H1 (cell line): Measurements from ENCODE around the gene EHBP1. TPM values are rescaled to one million over a fixed set of nuclear protein-coding genes. Genes with fewer than 3 reads are reported as not detected.

Source experiments
- CTCF ChIA-PET: fragments of 300-600 bp; sonication (Branson Sonifier 250); formaldehyde crosslinking; loops from one replicate; lab custom pipeline; 2021; ENCODE audit not compliant: partially characterized antibody; lab: Charles Lee
- POLR2A ChIA-PET: fragments of 300-600 bp; sonication (Branson Sonifier 250); formaldehyde crosslinking; loops from one replicate; lab custom pipeline; 2021; ENCODE audit warnings: inconsistent platforms; ENCODE audit not compliant: partially characterized antibody; lab: Charles Lee
- DNase-seq, 2 experiments: peaks; one replicate each; pipeline versions ENCODE4 v3.0.0 to v3.0.0-alpha.2; 2010 to 2022; ENCODE audit warnings: low spot score in 2 of 2, low read depth in 1 of 2, mixed read lengths in 1 of 2
- FAIRE-seq: peaks from 2 replicates; lab custom pipeline; 2011; peaks lifted over from hg19 to GRCh38; lab: Jason Lieb, UNC
- H2AFZ ChIP-seq: 2 replicates; pipeline ENCODE4 v1.8.1; 2012; ENCODE audit warnings: low read length, inconsistent platforms
- H2AK5ac ChIP-seq: 2 replicates; pipeline ENCODE4 v1.6.1; 2013; ENCODE audit warnings: low read depth, low read length
- H2BK120ac ChIP-seq: replicated peaks from 2 replicates; pipeline ENCODE3; 2013; ENCODE audit warnings: low read depth, low read length, inconsistent platforms
- H2BK12ac ChIP-seq: 2 replicates; pipeline ENCODE4 v1.6.1; 2013; ENCODE audit warnings: low read depth, low read length
- H2BK15ac ChIP-seq: 2 replicates; pipeline ENCODE4 v1.6.1; 2013; ENCODE audit warnings: low read length
- H2BK20ac ChIP-seq: 2 replicates; pipeline ENCODE4 v1.6.1; 2013; ENCODE audit warnings: low read length
- H2BK5ac ChIP-seq: 2 replicates; pipeline ENCODE4 v1.6.1; 2013; ENCODE audit warnings: low read depth, low read length
- H3K14ac ChIP-seq: 2 replicates; pipeline ENCODE4 v1.6.1; 2013; ENCODE audit warnings: inconsistent platforms; ENCODE audit not compliant: insufficient read length
- H3K18ac ChIP-seq: 2 replicates; pipeline ENCODE4 v1.6.1; 2013; ENCODE audit warnings: low read length; ENCODE audit errors: extremely low read depth
- H3K23ac ChIP-seq: 2 replicates; pipeline ENCODE4 v1.6.1; 2013; ENCODE audit warnings: inconsistent platforms; ENCODE audit not compliant: insufficient read length
- H3K23me2 ChIP-seq: 2 replicates; pipeline ENCODE4 v1.6.1; 2013; ENCODE audit warnings: low read depth, low read length
- H3K27ac ChIP-seq: 2 replicates; pipeline ENCODE4 v1.6.1; 2011; ENCODE audit warnings: low read depth, low read length, inconsistent platforms
- H3K27me3 ChIP-seq, 4 experiments: replicated peaks in 1 of 4; 1 replicate in 1 of 4; 2 replicates in 3 of 4; pipeline versions ENCODE4 v1.6.1 to v1.8.1; 2011 to 2013; ENCODE audit warnings: low read length in 3 of 4, mild to moderate bottlenecking in 3 of 4, inconsistent platforms in 2 of 4, mixed read lengths in 2 of 4, moderate library complexity in 1 of 4; ENCODE audit not compliant: control insufficient read depth in 3 of 4, insufficient read depth in 3 of 4; ENCODE audit errors: extremely low read depth in 1 of 4
- H3K36me3 ChIP-seq, 4 experiments: 2 replicates each; pipeline versions ENCODE4 v1.6.1 to v1.8.1; 2011 to 2013; ENCODE audit warnings: mild to moderate bottlenecking in 4 of 4, low read length in 3 of 4, moderate library complexity in 2 of 4, control low read depth in 1 of 4, inconsistent platforms in 1 of 4; ENCODE audit not compliant: insufficient read depth in 4 of 4, control insufficient read depth in 2 of 4
- H3K4ac ChIP-seq: replicated peaks from 2 replicates; pipeline ENCODE3; 2013; ENCODE audit warnings: low read length, low read depth, mixed read lengths, inconsistent platforms; ENCODE audit not compliant: insufficient read length
- H3K4me1 ChIP-seq, 4 experiments: replicated peaks in 1 of 4; 1 replicate in 1 of 4; 2 replicates in 3 of 4; pipeline versions ENCODE4 v1.6.1 to v1.8.1; 2011 to 2013; ENCODE audit warnings: low read length in 3 of 4, inconsistent platforms in 2 of 4, mixed read lengths in 1 of 4; ENCODE audit not compliant: insufficient read depth in 4 of 4, control insufficient read depth in 3 of 4
- H3K4me2 ChIP-seq, 2 experiments: 2 replicates each; pipeline versions ENCODE4 v1.6.1 to v1.8.1; 2011 to 2013; ENCODE audit warnings: low read depth in 2 of 2, low read length in 2 of 2, control low read depth in 1 of 2, inconsistent platforms in 1 of 2, mild to moderate bottlenecking in 1 of 2; ENCODE audit not compliant: insufficient read depth in 1 of 2
- H3K4me3 ChIP-seq, 4 experiments: fragments of 200-600, 300-600 bp in 1 of 4; sonication (generic), shearing (Covaris generic), sonication (Bioruptor Twin) in 1 of 4; 2 replicates each; pipeline versions ENCODE4 v1.5.1 to v1.8.1; 2011 to 2016; ENCODE audit warnings: low read length in 4 of 4, low read depth in 3 of 4, control low read depth in 2 of 4, inconsistent platforms in 2 of 4, mild to moderate bottlenecking in 2 of 4, mixed read lengths in 1 of 4, moderate library complexity in 1 of 4; ENCODE audit not compliant: insufficient read depth in 2 of 4; ENCODE audit errors: extremely low read depth in 1 of 4
- H3K56ac ChIP-seq: replicated peaks from 2 replicates; pipeline ENCODE3; 2013; ENCODE audit warnings: low read depth, mild to moderate bottlenecking, mixed read lengths, low read length, inconsistent platforms; ENCODE audit not compliant: insufficient read length
- H3K79me1 ChIP-seq: 2 replicates; pipeline ENCODE4 v1.6.1; 2013; ENCODE audit warnings: low read depth, low read length, control low read depth
- H3K79me2 ChIP-seq, 2 experiments: 2 replicates each; pipeline versions ENCODE4 v1.6.1 to v1.8.1; 2012 to 2013; ENCODE audit warnings: low read length in 2 of 2, mild to moderate bottlenecking in 2 of 2, inconsistent platforms in 1 of 2; ENCODE audit not compliant: insufficient read depth in 2 of 2, control insufficient read depth in 1 of 2
- H3K9ac ChIP-seq, 4 experiments: replicated peaks in 1 of 4; 1 replicate in 1 of 4; 2 replicates in 3 of 4; pipeline versions ENCODE4 v1.6.1 to v1.8.1; 2011 to 2013; ENCODE audit warnings: low read depth in 3 of 4, low read length in 3 of 4, control low read depth in 2 of 4, mild to moderate bottlenecking in 2 of 4, moderate library complexity in 2 of 4, inconsistent platforms in 1 of 4; ENCODE audit errors: extremely low read depth in 1 of 4
- H3K9me3 ChIP-seq, 2 experiments: 2 replicates each; pipeline versions ENCODE4 v1.6.1 to v1.8.1; 2012 to 2013; ENCODE audit warnings: mild to moderate bottlenecking in 2 of 2, moderate library complexity in 2 of 2, control low read depth in 1 of 2, inconsistent platforms in 1 of 2, low read depth in 1 of 2, low read length in 1 of 2, mixed read lengths in 1 of 2; ENCODE audit not compliant: insufficient read depth in 2 of 2
- H4K20me1 ChIP-seq, 2 experiments: replicated peaks in 1 of 2; 2 replicates each; pipeline versions ENCODE3 to v1.8.1; 2011 to 2013; ENCODE audit warnings: inconsistent platforms in 2 of 2, low read length in 2 of 2, mild to moderate bottlenecking in 1 of 2; ENCODE audit not compliant: insufficient read depth in 2 of 2, control insufficient read depth in 1 of 2
- H4K5ac ChIP-seq: 2 replicates; pipeline ENCODE4 v1.6.1; 2013; ENCODE audit warnings: low read length, low read depth, mixed read lengths, inconsistent platforms; ENCODE audit not compliant: insufficient read length
- H4K8ac ChIP-seq: 2 replicates; pipeline ENCODE4 v1.8.0; 2013; ENCODE audit warnings: mild to moderate bottlenecking, moderate library complexity, low read length, inconsistent platforms; ENCODE audit not compliant: insufficient read depth; ENCODE audit errors: extremely low read depth
- H4K91ac ChIP-seq: replicated peaks from 2 replicates; pipeline ENCODE3; 2013; ENCODE audit warnings: low read length, mixed read lengths, inconsistent platforms; ENCODE audit not compliant: insufficient read length
- ATF2 ChIP-seq: IDR thresholded peaks from 2 replicates; pipeline ENCODE4 v1.6.1; 2012; ENCODE audit warnings: low read length, inconsistent platforms
- CTCF ChIP-seq, 3 experiments: IDR thresholded peaks; 1 replicate in 2 of 3; 2 replicates in 1 of 3; pipeline versions ENCODE4 v1.5.1 to v1.6.1; 2011; ENCODE audit warnings: low read length in 3 of 3, mild to moderate bottlenecking in 3 of 3, inconsistent platforms in 2 of 3, low read depth in 1 of 3, moderate library complexity in 1 of 3; ENCODE audit not compliant: insufficient read depth in 1 of 3; ENCODE audit errors: control extremely low read depth in 1 of 3
- EP300 ChIP-seq, 2 experiments: IDR thresholded peaks; 1 replicate in 1 of 2; 2 replicates in 1 of 2; pipeline ENCODE4 v1.6.1; 2011 to 2012; ENCODE audit warnings: low read depth in 2 of 2, low read length in 2 of 2, mild to moderate bottlenecking in 2 of 2, borderline replicate concordance in 1 of 2, inconsistent platforms in 1 of 2, moderate library complexity in 1 of 2
- JUND ChIP-seq: IDR thresholded peaks from 2 replicates; pipeline ENCODE4 v1.6.1; 2011; ENCODE audit warnings: mild to moderate bottlenecking, improper control_type of control experiment, low read length
- POLR2A ChIP-seq, 2 experiments: IDR thresholded peaks; 1 replicate in 1 of 2; 2 replicates in 1 of 2; pipeline ENCODE4 v1.6.1; 2011; ENCODE audit warnings: low read depth in 2 of 2, low read length in 2 of 2, mild to moderate bottlenecking in 2 of 2; ENCODE audit errors: control extremely low read depth in 1 of 2
- RNF2 ChIP-seq: fragments of 200-900, 300-1000 bp; sonication (generic); IDR thresholded peaks from 2 replicates; pipeline ENCODE4 v1.7.1; 2016; ENCODE audit warnings: borderline replicate concordance, low read depth, mild to moderate bottlenecking, antibody characterized with exemption, low read length; ENCODE audit not compliant: poor library complexity, severe bottlenecking; ENCODE audit errors: missing control alignments
- RXRA ChIP-seq: IDR thresholded peaks from 2 replicates; pipeline ENCODE4 v1.6.1; 2011; ENCODE audit warnings: low read depth, mild to moderate bottlenecking, low read length, moderate library complexity; ENCODE audit not compliant: insufficient read depth
- SUZ12 ChIP-seq: fragments of 200-600 bp; sonication (generic); IDR thresholded peaks from 2 replicates; pipeline ENCODE4 v1.6.1; 2012; ENCODE audit warnings: mild to moderate bottlenecking, inconsistent platforms, low read length, moderate library complexity, mixed read lengths
- WGBS, 2 experiments: shearing (Covaris generic) in 1 of 2; methylation state at CpG; one replicate each; pipeline versions ENCODE4 v1.1.6 to v1.1.7; 2013 to 2015; ENCODE audit warnings: low lambda C conversion rate in 2 of 2, mixed read lengths in 2 of 2, inconsistent platforms in 1 of 2, low coverage in 1 of 2, missing lambda C conversion rate in 1 of 2; ENCODE audit not compliant: insufficient replicate concordance in 2 of 2, insufficient coverage in 1 of 2, insufficient read length in 1 of 2; ENCODE audit errors: extremely low coverage in 1 of 2, missing lambda C conversion rate in 1 of 2; 5-methylcytosine and 5-hydroxymethylcytosine counted together
- polyA plus RNA-seq, 7 experiments: library from polyadenylated mRNA; depleted of rRNA in 3 of 7; stranded (reverse) in 5 of 7; unstranded in 2 of 7; fragments of >200 nt in 5 of 7; fragments of 200-250 nt in 2 of 7; gene quantifications; 1 replicate in 5 of 7; 2 replicates in 1 of 7; 4 replicates in 1 of 7; pipeline versions ENCODE4 v1.2.1 to v1.2.3, GENCODE V29; 2011 to 2013; ENCODE audit warnings: missing spikeins in 2 of 7, mixed read lengths in 2 of 7
- total RNA-seq: library from RNA; stranded (reverse); fragmentation: NEBNext Ultra II Directional; extraction: Animal tissue kit (Norgen Biotek cat#: 25700); gene quantifications from 2 replicates; pipeline ENCODE4 v1.2.1, GENCODE V29; 2021

The EHBP1 gene
- total and polyA plus RNA-seq, 2 of the 8 experiments (the other 6 are each of a cell fraction or from before 2014, with no cell fraction given) = 12.0 to 64.1 TPM

- no peak for FAIRE-seq
- ChIA-PET POLR2A (no interaction called here), CTCF (no interaction called here)
- WGBS, 2 experiments = 93% methylated on average over 2 of the region's 2 CpGs; no CpG with 5 or more reads in 1 of the 2 experiments
- Histone ChIP-seq H3K79me1 (no peaks in the 10 kb centered on the region), H2AFZ (no peak overlapping the region), H3K36me3 (no peaks in the 10 kb centered on the region), H3K23ac (no peak overlapping the region), H2BK15ac (no peak overlapping the region), H3K14ac (no peak overlapping the region), H3K4me3 (no peak overlapping the region), H3K79me2 (no peaks in the 10 kb centered on the region), H4K8ac (no peak overlapping the region), H2BK12ac (no peak overlapping the region), H4K91ac (no peak overlapping the region), H4K20me1 (no peaks in the 10 kb centered on the region), H3K4me2 (no peak overlapping the region), H2BK120ac (no peak overlapping the region), H3K56ac (no peak overlapping the region), H3K23me2 (no peaks in the 10 kb centered on the region), H3K27ac (no peak overlapping the region), H3K9ac (no peak overlapping the region), H2BK5ac (no peak overlapping the region), H2AK5ac (no peak overlapping the region), H3K4ac (no peak overlapping the region), H3K27me3 (peaks cover 0 to 1% (median 0%) of the 10 kb centered on the region in 4 experiments; a peak in 1 of 7 replicates), H2BK20ac (no peak overlapping the region), H4K5ac (no peak overlapping the region), H3K18ac (no peak overlapping the region), H3K9me3 (no peaks in the 10 kb centered on the region), H3K4me1 (0 out of 7 replicates have a peak, but pooled peaks cover 0 to 2% (median 0%) of the 10 kb centered on the region in 4 experiments)
- TF ChIP-seq JUND (no peak), RNF2 (no peak), CTCF (IDR thresholded peaks at IDR 0.05; ENCODE audit: control extremely low read depth in 1 of 3, insufficient read depth in 1 of 3, low read depth in 1 of 3, low read length in 3 of 3) (no peak), SUZ12 (no peak), EP300 (IDR thresholded peaks at IDR 0.05; ENCODE audit: borderline replicate concordance in 1 of 2, low read depth in 2 of 2, low read length in 2 of 2) (no peak), RXRA (no peak), POLR2A (IDR thresholded peaks at IDR 0.05; ENCODE audit: control extremely low read depth in 1 of 2, low read depth in 2 of 2, low read length in 2 of 2) (no peak), ATF2 (no peak)
- DNase-seq = no peak
Measured at GRCh38 chr2:62933398-62933917, 227.9 kb downstream of the EHBP1 start.
